Neural progenitor cell (in vitro differentiated cells): Measurements from ENCODE around the gene EPB41L4A. TPM values are rescaled to one million over a fixed set of nuclear protein-coding genes. Genes with fewer than 3 reads are reported as not detected.
A peak's percentile ranks its signal among the peaks of the same experiment; 100 is the strongest.

Source experiments
- DNase-seq: peaks from one replicate; pipeline ENCODE4 v3.0.0-alpha.2; 2016; ENCODE audit warnings: low spot score
- H2AFZ ChIP-seq: fragments of 200-600 bp; sonication (generic); replicated peaks from 2 replicates; pipeline ENCODE4 v1.6.1; 2016; ENCODE audit warnings: antibody characterized with exemption
- H3F3A ChIP-seq: fragments of 200-600 bp; sonication (generic); 2 replicates; pipeline ENCODE4 v1.6.1; 2016; ENCODE audit warnings: antibody characterized with exemption, low read depth
- H3K27ac ChIP-seq: fragments of 200-600 bp; sonication (generic); 2 replicates; pipeline ENCODE4 v1.5.1; 2016; ENCODE audit warnings: mild to moderate bottlenecking
- H3K27me3 ChIP-seq: fragments of 200-600 bp; sonication (generic); 2 replicates; pipeline ENCODE4 v1.6.1; 2016; ENCODE audit warnings: mild to moderate bottlenecking, moderate library complexity
- H3K36me3 ChIP-seq: fragments of 200-600 bp; sonication (generic); 2 replicates; pipeline ENCODE4 v1.5.1; 2016
- H3K4me1 ChIP-seq: fragments of 200-600 bp; sonication (generic); 2 replicates; pipeline ENCODE4 v1.6.1; 2016; ENCODE audit warnings: mixed run types
- H3K4me2 ChIP-seq: fragments of 200-600 bp; sonication (generic); 2 replicates; pipeline ENCODE4 v1.6.1; 2016
- H3K4me3 ChIP-seq: fragments of 200-600 bp; sonication (generic); 2 replicates; pipeline ENCODE4 v1.5.1; 2016
- H3K79me2 ChIP-seq: fragments of 200-600 bp; sonication (generic); 2 replicates; pipeline ENCODE4 v1.6.1; 2016; ENCODE audit warnings: low read depth
- H3K9ac ChIP-seq: fragments of 200-600 bp; sonication (generic); 2 replicates; pipeline ENCODE4 v1.6.1; 2016
- H3K9me3 ChIP-seq: fragments of 200-600 bp; sonication (generic); 2 replicates; pipeline ENCODE4 v1.5.1; 2016; ENCODE audit warnings: low read depth
- H4K20me1 ChIP-seq: fragments of 200-600 bp; sonication (generic); 2 replicates; pipeline ENCODE4 v1.6.1; 2016; ENCODE audit warnings: low read depth
- H3K27ac Mint-ChIP-seq: 3 replicates; pipeline ENCODE4 v1.8.0; 2021; ENCODE audit warnings: mixed read lengths
- H3K27me3 Mint-ChIP-seq: 2 replicates; pipeline ENCODE4 v1.8.0; 2022; ENCODE audit warnings: low read depth, mild to moderate bottlenecking, inconsistent platforms, moderate library complexity, mixed read lengths; ENCODE audit not compliant: insufficient read depth
- H3K36me3 Mint-ChIP-seq: 3 replicates; pipeline ENCODE4 v1.8.0; 2021; ENCODE audit warnings: mixed read lengths
- H3K4me1 Mint-ChIP-seq: 3 replicates; pipeline ENCODE4 v1.8.0; 2021; ENCODE audit warnings: mixed read lengths
- H3K4me3 Mint-ChIP-seq: 3 replicates; pipeline ENCODE4 v1.8.0; 2021; ENCODE audit warnings: mild to moderate bottlenecking, moderate library complexity, mixed read lengths
- H3K9me3 Mint-ChIP-seq: 3 replicates; pipeline ENCODE4 v1.8.0; 2020; ENCODE audit warnings: mixed read lengths
- CTCF ChIP-seq: fragments of 200-600 bp; sonication (generic); IDR thresholded peaks from 2 replicates; pipeline ENCODE4 v1.5.1; 2017; ENCODE audit warnings: antibody characterized with exemption, mild to moderate bottlenecking
- EZH2 ChIP-seq: fragments of 200-600 bp; sonication (generic); IDR thresholded peaks from 2 replicates; pipeline ENCODE4 v1.6.1; 2017; ENCODE audit warnings: antibody characterized with exemption, mild to moderate bottlenecking, moderate library complexity
- EZH2phosphoT487 ChIP-seq: fragments of 200-600 bp; sonication (generic); IDR thresholded peaks from 2 replicates; pipeline ENCODE4 v1.6.1; 2017; ENCODE audit warnings: antibody characterized with exemption
- total RNA-seq: library from RNA; depleted of rRNA; stranded (reverse); fragments of >200 nt; gene quantifications from 2 replicates; pipeline ENCODE4 v1.2.3, GENCODE V29; 2015; ENCODE audit warnings: low replicate concordance

Gene EPB41L4A
- total RNA-seq, 1 donor from 2014 or later = 2.7 TPM

GRCh38 chr5:112412346-112412745 lies 6.7 kb downstream of the EPB41L4A start:
- no peaks in the 10 kb centered on the region for H3K79me2 ChIP-seq
- H3K4me3 ChIP-seq = no peak overlapping the region
- no peaks in the 10 kb centered on the region for H3K36me3 ChIP-seq
- peaks cover 66% of the 10 kb centered on the region for H3K4me1 Mint-ChIP-seq
- H3K27me3 Mint-ChIP-seq = no peaks in the 10 kb centered on the region
- no peaks in the 10 kb centered on the region for H3K9me3 Mint-ChIP-seq
- H3K27me3 ChIP-seq = peaks cover 14% of the 10 kb centered on the region
- no peaks in the 10 kb centered on the region for H3K9me3 ChIP-seq
- peak overlapping the region; percentile 3 for H3K27ac Mint-ChIP-seq
- no peak for TF ChIP-seq EZH2
- no peak for TF ChIP-seq CTCF
- no peak for TF ChIP-seq EZH2phosphoT487
- H3K9ac ChIP-seq = no peak overlapping the region
- no peaks in the 10 kb centered on the region for H3F3A ChIP-seq
- peaks cover 14% of the 10 kb centered on the region for H3K36me3 Mint-ChIP-seq
- peak overlapping the region; percentile 0 for H3K4me3 Mint-ChIP-seq
- peaks cover 2% of the 10 kb centered on the region for H4K20me1 ChIP-seq
- H3K4me2 ChIP-seq = no peak overlapping the region
- H3K4me1 ChIP-seq = peaks cover 9% of the 10 kb centered on the region
- no peak overlapping the region for H3K27ac ChIP-seq
- DNase-seq = no peak
- H2AFZ ChIP-seq = no peak overlapping the region

GRCh38 chr5:112411903-112412302 lies 7.2 kb downstream of the EPB41L4A start:
- no peak overlapping the region for H2AFZ ChIP-seq

GRCh38 chr5:112407666-112408065 lies 11.4 kb downstream of the EPB41L4A start:
- Histone ChIP-seq H3F3A (no peaks in the 10 kb centered on the region), H4K20me1 (no peaks in the 10 kb centered on the region), H2AFZ (no peak overlapping the region), H3K4me2 (no peak overlapping the region), H3K4me1 (peaks cover 9% of the 10 kb centered on the region), H3K79me2 (no peaks in the 10 kb centered on the region), H3K27ac (no peak overlapping the region), H3K9me3 (no peaks in the 10 kb centered on the region), H3K27me3 (no peaks in the 10 kb centered on the region), H3K4me3 (no peak overlapping the region), H3K9ac (no peak overlapping the region), H3K36me3 (no peaks in the 10 kb centered on the region)
- Mint-ChIP-seq H3K4me1 (peaks cover 50% of the 10 kb centered on the region), H3K9me3 (no peaks in the 10 kb centered on the region), H3K36me3 (peaks cover 21% of the 10 kb centered on the region), H3K4me3 (no peak overlapping the region), H3K27ac (no peak overlapping the region), H3K27me3 (no peaks in the 10 kb centered on the region)
- TF ChIP-seq CTCF (no peak), EZH2 (no peak)
- DNase-seq = no peak

More at GRCh38 chr5:112411903-112412302, 7.2 kb downstream of the EPB41L4A start:
- no peaks in the 10 kb centered on the region for H3K36me3 ChIP-seq
- Mint-ChIP-seq H3K36me3 (peaks cover 14% of the 10 kb centered on the region), H3K4me3 (peak overlapping the region; percentile 0), H3K9me3 (no peaks in the 10 kb centered on the region), H3K4me1 (peaks cover 67% of the 10 kb centered on the region), H3K27ac (peak overlapping the region; percentile 3), H3K27me3 (no peaks in the 10 kb centered on the region)
- no peak overlapping the region for H3K4me2 ChIP-seq
- H3F3A ChIP-seq = no peaks in the 10 kb centered on the region
- H3K27ac ChIP-seq = no peak overlapping the region
- no peak overlapping the region for H3K9ac ChIP-seq
- TF ChIP-seq CTCF (no peak), EZH2phosphoT487 (no peak), EZH2 (no peak)
- DNase-seq = no peak
- peaks cover 9% of the 10 kb centered on the region for H3K4me1 ChIP-seq
- H4K20me1 ChIP-seq = peaks cover under 1% of the 10 kb centered on the region
- H3K4me3 ChIP-seq = no peak overlapping the region
- H3K79me2 ChIP-seq = no peaks in the 10 kb centered on the region
- H3K9me3 ChIP-seq = no peaks in the 10 kb centered on the region
- peaks cover 9% of the 10 kb centered on the region for H3K27me3 ChIP-seq
